ENCODE measurements around the gene NGLY1. TPM values are rescaled to one million over a fixed set of nuclear protein-coding genes. Genes with fewer than 3 reads are reported as not detected.

NGLY1 gene
- total and polyA plus RNA-seq, 10 of the 15 experiments (the other 5 are each of a cell fraction or from before 2014, with no cell fraction given) = 29.8 to 73.5 (median 47.0) TPM

DNA sequence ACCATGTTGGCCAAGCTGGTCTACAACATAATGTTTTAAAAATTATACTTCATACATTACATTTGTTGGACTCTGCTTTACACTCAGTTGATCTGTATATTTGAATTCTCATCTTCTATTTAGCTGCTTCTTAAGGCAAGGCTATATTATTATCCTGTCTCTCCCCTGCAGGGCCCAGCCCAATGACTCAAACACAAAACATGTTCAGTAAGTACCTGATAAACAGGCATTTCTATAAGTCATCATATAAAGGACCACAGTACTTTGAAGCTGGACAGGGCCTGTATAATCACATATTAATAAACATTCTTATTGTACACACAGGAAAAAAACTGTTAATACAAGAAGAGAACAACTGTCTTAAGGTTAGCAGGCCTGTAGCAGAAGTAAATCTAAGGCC, 36.2 kb downstream of the NGLY1 start:
- peaks cover 6 to 35% of the 10 kb centered on the region in 2 experiments for H3K36me3 ChIP-seq (ENCODE audit: control insufficient read depth in 2 of 2, insufficient read depth in 2 of 2, low read length in 1 of 2)
- no TSS peak for BruUV-seq (replicated peaks)
- no peak overlapping the region for H3K4me2 ChIP-seq (ENCODE audit: control insufficient read depth, insufficient read depth)
- ChIA-PET POLR2A (no interaction called here), RAD21 (ENCODE audit: unreplicated experiment) (no interaction called here), CTCF (interaction anchor here (0.7 to 2.4 kb wide), 2 partner anchors 11 to 98 kb away, joined by 3 to 6 read pairs; no protein-coding TSS in a partner anchor), SMC1A (ENCODE audit: uncharacterized antibody, unreplicated experiment) (interaction anchor here (0.7 to 2.0 kb wide), 4 partner anchors 9 to 25 kb away, joined by 3 to 6 read pairs (median 3); no protein-coding TSS in a partner anchor)
- no peak for ATAC-seq
- no peak overlapping the region for H3K9ac ChIP-seq (ENCODE audit: control insufficient read depth, insufficient read depth, low read length)
- H3K27ac ChIP-seq (ENCODE audit: control insufficient read depth, insufficient read depth) = no peak overlapping the region
- H3K9me3 ChIP-seq (replicated peaks; ENCODE audit: control insufficient read depth, insufficient read depth, low read length) = no peaks in the 10 kb centered on the region
- no peaks in the 10 kb centered on the region for H3K79me2 ChIP-seq (ENCODE audit: control insufficient read depth, insufficient read depth, low read length)
- no peaks in the 10 kb centered on the region for H4K20me1 ChIP-seq (ENCODE audit: control insufficient read depth, insufficient read depth)
- H3K27me3 ChIP-seq (replicated peaks in 1 of 2; ENCODE audit: control insufficient read depth in 2 of 2, insufficient read depth in 2 of 2, low read length in 1 of 2) = no peaks in the 10 kb centered on the region
- no peak for DNase-seq (ENCODE audit: low read depth, low spot score)
- no peak overlapping the region for H2AFZ ChIP-seq (ENCODE audit: control insufficient read depth, low read depth, low read length)
- intact Hi-C loops (cut with micrococcal nuclease; ENCODE audit: unreplicated experiment) = no loop called here
- H3K4me1 ChIP-seq (ENCODE audit: control insufficient read depth, insufficient read depth, low read length) = no peaks in the 10 kb centered on the region
- no peak for FAIRE-seq
- in situ Hi-C loops (cut with MboI) = no loop called here
- no peak overlapping the region for H3K4me3 ChIP-seq
- TF ChIP-seq GABPA (IDR thresholded peaks at IDR 0.05; ENCODE audit: low read depth) (no peak), SIN3A (IDR thresholded peaks at IDR 0.05; ENCODE audit: low read depth, low read length) (no peak), ZNF622 (IDR thresholded peaks at IDR 0.05) (no peak), CBX3 (IDR thresholded peaks at IDR 0.05; ENCODE audit: borderline replicate concordance, low read depth) (no peak), EZH2 (IDR thresholded peaks at IDR 0.05; ENCODE audit: borderline replicate concordance, control insufficient read depth, low read depth, low read length) (no peak), NR2C1 (IDR thresholded peaks at IDR 0.05) (no peak), RAD51 (IDR thresholded peaks at IDR 0.05) (no peak), RELA (IDR thresholded peaks at IDR 0.05; ENCODE audit: borderline replicate concordance, partially characterized antibody) (no peak)
- TF ChIP-seq, protein P1, sequence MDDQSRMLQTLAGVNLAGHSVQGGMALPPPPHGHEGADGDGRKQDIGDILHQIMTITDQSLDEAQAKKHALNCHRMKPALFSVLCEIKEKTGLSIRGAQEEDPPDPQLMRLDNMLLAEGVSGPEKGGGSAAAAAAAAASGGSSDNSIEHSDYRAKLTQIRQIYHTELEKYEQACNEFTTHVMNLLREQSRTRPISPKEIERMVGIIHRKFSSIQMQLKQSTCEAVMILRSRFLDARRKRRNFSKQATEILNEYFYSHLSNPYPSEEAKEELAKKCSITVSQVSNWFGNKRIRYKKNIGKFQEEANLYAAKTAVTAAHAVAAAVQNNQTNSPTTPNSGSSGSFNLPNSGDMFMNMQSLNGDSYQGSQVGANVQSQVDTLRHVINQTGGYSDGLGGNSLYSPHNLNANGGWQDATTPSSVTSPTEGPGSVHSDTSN (IDR thresholded peaks at IDR 0.05; ENCODE audit: insufficient replicate concordance, low read depth, low read length) = no peak
- TF ChIP-seq, protein P2, sequence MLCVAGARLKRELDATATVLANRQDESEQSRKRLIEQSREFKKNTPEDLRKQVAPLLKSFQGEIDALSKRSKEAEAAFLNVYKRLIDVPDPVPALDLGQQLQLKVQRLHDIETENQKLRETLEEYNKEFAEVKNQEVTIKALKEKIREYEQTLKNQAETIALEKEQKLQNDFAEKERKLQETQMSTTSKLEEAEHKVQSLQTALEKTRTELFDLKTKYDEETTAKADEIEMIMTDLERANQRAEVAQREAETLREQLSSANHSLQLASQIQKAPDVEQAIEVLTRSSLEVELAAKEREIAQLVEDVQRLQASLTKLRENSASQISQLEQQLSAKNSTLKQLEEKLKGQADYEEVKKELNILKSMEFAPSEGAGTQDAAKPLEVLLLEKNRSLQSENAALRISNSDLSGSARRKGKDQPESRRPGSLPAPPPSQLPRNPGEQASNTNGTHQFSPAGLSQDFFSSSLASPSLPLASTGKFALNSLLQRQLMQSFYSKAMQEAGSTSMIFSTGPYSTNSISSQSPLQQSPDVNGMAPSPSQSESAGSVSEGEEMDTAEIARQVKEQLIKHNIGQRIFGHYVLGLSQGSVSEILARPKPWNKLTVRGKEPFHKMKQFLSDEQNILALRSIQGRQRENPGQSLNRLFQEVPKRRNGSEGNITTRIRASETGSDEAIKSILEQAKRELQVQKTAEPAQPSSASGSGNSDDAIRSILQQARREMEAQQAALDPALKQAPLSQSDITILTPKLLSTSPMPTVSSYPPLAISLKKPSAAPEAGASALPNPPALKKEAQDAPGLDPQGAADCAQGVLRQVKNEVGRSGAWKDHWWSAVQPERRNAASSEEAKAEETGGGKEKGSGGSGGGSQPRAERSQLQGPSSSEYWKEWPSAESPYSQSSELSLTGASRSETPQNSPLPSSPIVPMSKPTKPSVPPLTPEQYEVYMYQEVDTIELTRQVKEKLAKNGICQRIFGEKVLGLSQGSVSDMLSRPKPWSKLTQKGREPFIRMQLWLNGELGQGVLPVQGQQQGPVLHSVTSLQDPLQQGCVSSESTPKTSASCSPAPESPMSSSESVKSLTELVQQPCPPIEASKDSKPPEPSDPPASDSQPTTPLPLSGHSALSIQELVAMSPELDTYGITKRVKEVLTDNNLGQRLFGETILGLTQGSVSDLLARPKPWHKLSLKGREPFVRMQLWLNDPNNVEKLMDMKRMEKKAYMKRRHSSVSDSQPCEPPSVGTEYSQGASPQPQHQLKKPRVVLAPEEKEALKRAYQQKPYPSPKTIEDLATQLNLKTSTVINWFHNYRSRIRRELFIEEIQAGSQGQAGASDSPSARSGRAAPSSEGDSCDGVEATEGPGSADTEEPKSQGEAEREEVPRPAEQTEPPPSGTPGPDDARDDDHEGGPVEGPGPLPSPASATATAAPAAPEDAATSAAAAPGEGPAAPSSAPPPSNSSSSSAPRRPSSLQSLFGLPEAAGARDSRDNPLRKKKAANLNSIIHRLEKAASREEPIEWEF (IDR thresholded peaks at IDR 0.05; ENCODE audit: insufficient replicate concordance, low read depth, low read length) = no peak
- TF ChIP-seq, protein P3, sequence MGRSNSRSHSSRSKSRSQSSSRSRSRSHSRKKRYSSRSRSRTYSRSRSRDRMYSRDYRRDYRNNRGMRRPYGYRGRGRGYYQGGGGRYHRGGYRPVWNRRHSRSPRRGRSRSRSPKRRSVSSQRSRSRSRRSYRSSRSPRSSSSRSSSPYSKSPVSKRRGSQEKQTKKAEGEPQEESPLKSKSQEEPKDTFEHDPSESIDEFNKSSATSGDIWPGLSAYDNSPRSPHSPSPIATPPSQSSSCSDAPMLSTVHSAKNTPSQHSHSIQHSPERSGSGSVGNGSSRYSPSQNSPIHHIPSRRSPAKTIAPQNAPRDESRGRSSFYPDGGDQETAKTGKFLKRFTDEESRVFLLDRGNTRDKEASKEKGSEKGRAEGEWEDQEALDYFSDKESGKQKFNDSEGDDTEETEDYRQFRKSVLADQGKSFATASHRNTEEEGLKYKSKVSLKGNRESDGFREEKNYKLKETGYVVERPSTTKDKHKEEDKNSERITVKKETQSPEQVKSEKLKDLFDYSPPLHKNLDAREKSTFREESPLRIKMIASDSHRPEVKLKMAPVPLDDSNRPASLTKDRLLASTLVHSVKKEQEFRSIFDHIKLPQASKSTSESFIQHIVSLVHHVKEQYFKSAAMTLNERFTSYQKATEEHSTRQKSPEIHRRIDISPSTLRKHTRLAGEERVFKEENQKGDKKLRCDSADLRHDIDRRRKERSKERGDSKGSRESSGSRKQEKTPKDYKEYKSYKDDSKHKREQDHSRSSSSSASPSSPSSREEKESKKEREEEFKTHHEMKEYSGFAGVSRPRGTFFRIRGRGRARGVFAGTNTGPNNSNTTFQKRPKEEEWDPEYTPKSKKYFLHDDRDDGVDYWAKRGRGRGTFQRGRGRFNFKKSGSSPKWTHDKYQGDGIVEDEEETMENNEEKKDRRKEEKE (IDR thresholded peaks at IDR 0.05) = no peak

All from GM12878 (cell line).